ENCODE results near the gene SART3.
"Not testable (repeated sequence)": the region's sequence is repeated elsewhere in the genome, so short reads cannot be mapped to it uniquely, and the experiment has no call there.

The SART3 gene

DNA sequence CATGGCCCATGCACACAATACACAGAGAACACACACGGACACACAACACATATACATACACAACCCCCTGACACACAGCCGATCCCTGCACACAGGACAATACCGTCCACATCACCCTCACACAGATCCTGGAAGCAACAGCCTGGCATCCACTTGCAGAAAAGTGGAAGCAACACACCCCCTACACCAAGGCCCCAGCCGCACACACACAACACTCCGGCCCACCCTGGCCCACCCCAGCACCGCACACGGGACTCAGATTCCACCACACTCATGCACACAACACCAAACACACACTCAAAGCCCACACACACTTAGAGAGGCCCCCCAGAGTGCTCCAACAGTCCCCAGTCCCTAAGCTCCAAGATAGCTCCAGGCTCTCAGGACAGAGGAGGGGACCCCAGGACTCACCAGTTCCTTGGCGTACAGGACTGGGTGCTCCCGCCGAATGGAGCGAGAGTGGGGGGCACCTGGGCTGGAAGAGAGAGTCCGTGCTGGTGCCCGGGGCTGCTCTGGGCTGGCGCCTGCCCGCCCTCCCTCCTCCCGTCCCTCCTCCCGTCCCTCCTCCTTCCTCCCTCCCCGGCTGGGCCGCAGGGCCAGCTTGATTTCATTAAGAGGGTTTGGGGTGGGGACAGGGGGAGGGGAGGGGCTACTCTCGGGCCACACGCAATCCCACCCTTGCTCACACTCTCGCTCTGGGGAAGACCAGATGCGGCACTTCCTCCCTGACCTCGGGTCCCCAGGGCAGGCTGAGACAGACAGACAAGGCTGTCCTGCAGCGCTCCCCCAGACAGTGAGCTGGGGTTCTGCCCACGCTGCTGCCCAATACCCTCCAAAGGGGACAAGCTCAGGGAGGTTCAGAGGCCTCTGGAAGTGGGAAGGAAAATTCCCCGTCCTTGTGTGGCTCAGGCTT is 36.8 kb upstream of the SART3 start, which contains the start of gene TMEM119:
Gene TMEM119 (minus strand): TSS at position 526 of the 913 bp plus-strand sequence. CDS start 5,701 bp downstream, outside the sequence.
- no peak for DNase-seq

- DNase-seq, result no peak
Observed at GRCh38 chr12:108596854-108597558, 36.0 kb upstream of the SART3 start.

DNA sequence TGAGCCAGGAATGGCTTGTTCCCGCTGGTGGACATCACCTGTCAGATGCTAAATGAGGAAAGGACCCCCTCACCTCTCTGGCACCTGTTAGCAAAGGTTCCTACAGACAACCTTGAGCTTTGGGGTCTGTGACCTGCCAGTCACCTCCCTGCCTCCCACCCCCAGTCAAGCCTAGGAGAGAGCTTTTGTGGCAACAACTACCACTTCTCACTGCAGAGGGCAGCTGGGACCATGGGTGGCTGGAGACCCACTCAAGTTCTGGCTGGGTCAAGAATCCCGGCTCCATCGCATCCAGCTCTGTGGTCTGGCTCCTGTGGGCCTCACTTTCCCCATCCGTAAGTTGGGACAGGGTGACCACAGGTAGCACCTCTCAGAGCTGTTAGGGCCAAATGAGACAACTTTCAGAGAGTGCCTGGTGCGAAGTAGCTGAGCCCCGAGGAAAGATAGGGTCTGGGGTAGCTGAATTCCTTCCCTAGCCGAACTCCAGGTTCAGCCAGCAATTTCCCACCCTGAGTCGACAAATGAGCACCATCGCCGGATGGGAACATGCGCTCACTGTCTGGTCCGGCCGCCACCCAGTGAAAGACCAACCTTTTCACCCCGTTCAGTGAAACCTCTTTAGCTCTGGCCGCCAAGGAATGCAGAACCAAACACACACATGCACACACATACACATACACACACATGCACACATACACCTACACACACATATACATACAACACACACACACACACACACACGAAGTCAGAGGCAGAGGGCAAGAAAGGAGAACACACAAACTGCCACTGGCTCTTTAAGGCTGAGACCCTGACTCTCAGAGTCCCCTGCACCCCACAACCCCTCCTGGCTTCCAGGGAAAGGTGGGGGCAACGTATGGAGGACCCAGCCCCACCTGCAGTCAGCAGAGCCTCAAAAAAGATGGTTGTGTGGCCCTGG is 35.0 kb upstream of the SART3 start:
- no peak for DNase-seq

DNA sequence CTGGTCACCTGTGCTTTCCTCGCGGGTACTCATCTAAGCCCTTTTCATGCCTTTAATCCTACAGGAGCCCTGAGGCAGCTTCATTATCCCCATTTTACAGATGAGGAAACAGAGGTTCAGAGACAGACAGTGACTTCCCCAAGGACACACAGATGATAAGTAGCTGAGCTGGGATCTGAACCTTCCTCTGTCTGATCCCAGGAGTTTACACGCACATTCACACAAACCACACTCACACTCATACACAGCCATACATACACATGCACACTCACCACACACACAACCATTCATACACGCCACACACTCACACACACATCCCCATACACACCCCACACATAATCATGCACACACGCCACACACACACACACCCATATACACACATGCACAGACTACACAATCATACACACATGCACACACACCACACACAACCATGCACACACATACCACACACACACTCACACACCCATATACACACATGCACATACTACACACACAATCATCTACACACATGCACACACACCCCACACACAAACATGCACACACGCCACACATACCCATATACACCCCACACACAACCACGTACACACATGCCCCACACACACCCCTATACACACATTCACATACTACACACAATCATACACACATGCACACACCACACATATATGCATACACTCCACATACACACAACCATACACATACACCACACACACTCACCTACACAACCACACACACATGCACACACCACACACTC is 34.2 kb upstream of the SART3 start:
- DNase-seq, result no peak

GRCh38 chr12:108594323-108594903 is 33.4 kb upstream of the SART3 start:
- DNase-seq, result no peak

DNA sequence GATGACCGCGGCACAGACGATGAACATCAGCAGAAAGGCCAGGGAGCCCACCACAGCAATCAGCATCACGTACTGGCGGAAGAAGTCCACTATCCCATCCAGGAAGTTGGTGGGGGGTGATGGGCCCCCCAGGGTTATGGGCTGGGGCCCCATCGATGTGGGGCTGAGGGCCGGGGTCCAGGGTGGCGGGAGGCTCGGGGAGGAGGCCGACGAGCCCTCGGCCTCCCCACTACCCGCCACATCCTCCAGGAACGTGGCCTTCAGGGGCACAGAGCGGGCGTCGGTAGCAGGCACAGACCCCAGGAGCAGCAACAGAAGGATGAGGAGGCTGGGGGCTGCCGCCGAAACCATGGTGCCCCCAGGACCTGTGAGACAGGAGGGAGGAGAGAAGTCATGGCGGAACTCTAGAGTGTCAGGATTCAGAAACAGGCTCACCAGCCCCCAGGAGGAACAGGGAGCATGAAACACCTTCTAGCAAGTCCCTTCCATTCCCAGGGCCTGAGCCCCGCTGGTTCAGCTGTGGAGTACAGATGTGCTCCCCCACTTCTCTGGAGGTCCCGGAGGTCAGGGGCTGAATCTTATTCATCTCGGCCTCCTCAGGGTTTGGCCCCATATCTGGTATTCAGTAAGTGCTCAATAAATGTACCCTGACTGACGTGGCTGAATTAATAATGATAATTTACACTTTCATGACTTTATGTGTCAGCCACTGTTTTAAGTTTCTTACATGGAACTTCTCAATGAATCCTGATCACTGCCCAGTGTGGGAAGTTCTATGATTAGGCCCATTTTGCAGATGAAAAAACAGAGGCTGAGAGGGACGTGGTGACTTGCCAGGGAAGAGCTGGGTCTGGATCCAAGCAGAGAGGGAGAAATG is 31.3 kb upstream of the SART3 start:
- DNase-seq, result no peak

DNA sequence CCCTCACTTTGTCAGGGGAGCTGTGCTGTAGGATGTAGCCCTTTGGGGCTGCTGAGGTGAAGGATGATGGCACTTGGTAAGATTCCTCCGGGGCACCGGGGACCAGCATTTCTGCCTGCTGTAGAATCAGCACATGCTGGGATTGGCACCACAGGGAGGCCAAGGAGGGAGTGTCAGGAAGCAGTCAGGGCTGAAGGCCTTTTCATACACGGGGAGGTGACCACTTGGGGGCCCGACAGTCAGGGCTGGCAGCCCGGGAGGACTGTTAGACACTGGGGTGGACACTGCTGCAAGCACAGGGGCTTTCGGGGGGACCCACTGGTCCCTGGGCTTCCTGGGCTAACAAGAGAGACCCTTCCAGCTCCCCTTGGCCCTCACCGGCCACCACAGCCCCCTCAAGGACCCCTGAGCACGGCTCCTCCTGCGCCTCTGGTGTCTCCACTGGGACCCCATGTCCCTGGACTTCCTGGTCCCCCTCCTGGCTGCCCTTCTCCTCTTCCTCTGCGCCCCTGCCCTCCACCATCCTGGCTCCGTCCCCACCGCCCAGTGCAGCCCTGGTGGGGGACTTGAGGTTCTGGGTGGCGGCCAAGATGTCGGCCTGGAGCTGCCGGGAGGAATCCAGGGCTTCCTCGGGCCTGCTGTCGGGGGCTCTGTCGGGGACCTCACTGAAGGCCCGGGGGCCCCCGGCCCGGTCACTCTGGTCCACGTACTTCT is 30.5 kb upstream of the SART3 start:
- no peak for DNase-seq

GRCh38 chr12:108590463-108590862 is 29.5 kb upstream of the SART3 start:
- DNase-seq, result not testable (repeated sequence)

GRCh38 chr12:108589840-108590229 is 28.9 kb upstream of the SART3 start:
- no peak for DNase-seq

DNA sequence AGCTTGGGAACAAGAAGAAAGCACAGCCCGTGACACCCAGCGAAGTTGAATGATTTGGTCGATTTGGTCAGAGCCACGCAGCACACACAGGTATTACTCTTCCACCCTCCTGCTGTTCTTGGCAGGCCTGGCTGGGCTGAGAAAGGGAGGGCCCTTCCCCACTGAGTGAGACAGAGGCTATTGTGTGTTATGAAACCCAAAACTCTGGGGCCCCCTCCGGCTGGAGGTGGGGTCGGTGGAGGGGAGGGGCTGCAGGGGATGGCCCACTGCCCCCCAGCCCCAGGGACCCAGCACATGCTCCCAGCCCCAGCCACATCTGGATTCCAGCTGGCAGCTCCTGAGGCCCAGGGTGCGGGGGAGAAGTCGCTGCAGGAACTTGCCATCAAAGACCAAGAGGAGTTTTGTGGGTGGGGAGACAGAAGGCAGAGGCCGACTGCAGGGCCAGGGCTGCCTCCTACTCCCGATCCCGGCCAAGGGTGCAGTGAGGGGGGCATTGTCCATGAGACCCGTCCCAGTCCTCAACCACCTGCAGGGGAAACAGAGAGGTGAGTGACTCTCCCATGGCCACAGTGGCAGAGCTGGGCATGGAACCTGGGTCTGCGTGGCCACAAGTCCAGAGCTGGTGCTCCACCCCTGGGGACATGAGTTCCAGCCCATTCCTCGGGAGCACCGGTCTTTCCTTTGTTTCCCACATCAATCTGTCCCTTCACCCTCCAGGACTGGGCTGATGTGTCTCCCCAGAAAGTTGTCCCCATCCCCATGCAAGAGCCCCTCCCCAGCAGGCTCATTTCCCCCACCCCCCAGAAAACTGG is 28.3 kb upstream of the SART3 start:
- DNase-seq, result no peak

DNA sequence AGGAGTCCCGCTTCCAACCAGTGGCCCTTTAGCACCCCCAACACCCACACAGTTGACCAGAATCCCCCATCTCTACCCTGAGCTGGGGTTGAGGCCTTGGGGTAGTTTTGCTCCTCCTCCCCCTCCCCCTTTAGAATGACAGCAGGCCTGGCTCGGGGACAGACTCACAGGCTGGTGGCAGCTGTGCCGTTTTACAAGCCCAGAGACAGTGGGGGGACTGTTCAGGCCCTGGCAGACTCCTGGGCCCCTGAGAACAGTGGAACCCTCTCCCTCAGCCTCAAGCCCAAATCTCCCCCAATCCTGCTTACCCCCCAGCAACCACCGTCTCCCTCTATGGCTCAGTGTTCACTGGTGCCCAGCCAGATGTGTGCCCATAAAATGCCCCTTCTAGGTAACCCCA is 26.9 kb upstream of the SART3 start:
- no peak for DNase-seq

- no peak for DNase-seq
Observed at GRCh38 chr12:108586306-108586705, 25.3 kb upstream of the SART3 start.

DNA sequence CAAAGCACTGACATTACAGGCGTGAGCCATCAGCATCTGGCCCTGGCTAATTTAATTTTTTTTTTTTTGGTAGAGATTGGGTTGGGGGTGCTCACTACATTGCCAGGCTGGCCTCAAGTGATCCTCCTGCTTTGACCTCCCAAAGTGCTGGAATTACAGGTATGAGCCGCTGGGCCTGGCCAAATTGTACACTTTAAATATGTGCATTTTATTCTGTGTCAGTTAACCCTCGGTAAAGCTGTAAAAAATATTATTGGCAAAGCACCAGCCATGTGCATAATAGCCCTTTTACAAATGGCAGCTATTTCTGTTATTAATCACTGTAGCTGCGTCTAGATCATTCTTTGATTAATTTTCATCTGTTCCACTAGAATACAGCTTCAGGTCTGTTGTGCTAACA is 24.9 kb upstream of the SART3 start:
- no peak for DNase-seq

DNA sequence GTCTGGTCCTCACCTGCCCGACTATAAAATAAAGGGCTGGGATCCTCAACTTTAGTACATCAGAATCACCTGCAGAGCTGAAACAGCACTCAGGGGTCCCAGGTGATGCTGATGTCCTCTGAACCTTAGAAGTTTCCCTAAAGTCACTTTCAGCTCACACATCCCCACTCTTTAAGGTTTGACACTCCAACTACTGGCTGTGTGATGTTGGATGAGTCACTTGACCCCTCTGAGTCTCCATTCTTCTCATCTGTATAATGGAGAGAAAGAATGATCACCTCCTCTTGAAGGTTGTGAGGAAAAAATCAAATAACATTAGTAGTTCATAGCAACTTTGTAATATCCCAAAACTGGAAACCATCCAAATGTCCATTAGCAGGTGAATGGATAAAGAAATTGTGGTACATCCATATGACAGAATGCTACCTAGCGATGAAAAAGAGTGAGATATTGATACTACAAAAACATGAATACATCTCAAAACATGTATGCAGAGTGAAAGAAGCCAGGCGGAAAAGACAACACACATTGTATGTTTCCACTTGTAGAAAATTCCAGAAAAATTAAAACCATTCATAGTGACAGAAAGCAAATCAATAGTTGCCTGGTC is 23.6 kb upstream of the SART3 start:
- DNase-seq, result no peak

DNA sequence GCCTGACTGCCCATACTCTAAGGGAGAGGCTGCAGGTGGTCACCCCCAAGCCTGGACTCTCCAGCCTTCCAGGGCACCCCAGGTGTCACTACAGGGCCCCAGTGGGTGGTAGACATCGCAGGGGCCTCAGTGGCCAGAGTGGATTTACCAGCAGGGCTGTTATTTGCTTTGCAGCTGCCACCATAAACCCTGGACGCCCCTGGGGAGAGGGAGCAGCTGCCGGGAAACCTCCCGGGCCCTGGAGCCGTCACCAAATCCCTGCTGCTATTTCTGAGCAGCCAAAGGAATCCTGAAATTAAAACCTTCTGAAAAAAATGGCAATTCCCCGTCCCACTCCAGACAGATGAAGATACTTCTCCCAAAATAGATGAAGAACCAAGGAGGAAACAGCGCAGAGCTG is 23.0 kb upstream of the SART3 start:
- no peak for DNase-seq

DNA sequence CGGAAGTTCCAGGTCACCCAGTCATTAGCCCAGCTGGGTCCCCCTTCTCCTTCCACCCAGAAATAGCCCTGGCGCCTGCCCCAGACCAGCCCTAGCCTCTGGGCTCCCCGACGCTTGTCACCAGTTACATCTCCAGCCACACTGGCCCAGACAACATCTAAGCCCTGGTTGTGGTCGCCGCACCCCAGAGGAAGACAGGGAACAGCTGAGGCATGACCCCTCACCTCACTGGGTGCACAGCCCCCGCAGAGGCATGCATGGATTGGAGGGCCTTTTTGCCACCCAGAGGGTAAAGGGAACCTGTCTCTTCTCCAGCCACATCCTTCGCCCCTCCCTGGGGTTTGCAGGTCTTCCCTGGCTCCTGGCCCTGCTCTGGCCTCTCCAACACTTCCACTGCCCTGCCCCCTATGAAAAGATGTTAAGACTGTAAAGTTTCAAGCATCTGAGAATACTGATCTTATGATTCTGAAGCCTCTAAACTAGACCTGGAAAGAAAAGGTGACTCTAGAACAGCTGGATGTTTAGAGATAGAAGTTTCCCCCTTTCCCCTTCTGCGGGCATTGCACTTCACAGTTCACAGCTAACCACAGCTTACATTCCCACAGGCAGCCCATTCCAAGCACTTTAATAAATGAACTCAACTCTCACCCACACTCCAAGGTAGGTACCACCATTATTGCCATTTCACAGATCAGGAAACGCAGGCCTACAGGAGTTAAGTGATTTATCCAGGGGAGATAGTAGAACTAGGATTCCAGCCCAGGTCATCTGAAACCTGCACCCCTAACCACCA is 22.2 kb upstream of the SART3 start:
- no peak for DNase-seq

DNA sequence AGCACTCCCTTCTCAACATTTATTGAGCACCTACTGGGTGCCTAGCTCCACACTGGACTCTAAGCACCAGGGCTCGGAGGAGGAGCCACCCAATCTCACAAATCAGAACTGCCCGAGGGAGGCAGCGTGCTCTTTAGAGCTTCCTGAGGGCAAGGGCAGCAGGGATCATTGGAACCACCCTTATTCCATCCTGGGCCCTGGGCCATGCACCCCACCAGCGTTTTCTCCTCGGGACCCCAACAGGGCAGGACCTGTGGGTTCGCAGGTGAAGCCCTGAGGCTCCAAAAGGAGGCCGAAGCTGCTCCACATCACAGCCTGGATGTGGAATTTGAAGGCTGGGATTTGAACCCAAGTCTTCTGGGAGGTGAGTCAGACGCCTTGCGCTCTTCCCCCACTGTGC is 21.5 kb upstream of the SART3 start:
- DNase-seq, result no peak

Measured in hematopoietic multipotent progenitor cell treated with erythropoietin and hydrocortisone succinate and interleukin-3 and kit ligand, for 6 days (in vitro differentiated cells).